Endothelial cell of umbilical vein (primary cell): ENCODE results near the gene SH3PXD2B. TPM values are rescaled to one million over a fixed set of nuclear protein-coding genes. Genes with fewer than 3 reads are reported as not detected.

Source experiments
- Bru-seq: library from RNA; stranded (reverse); fragments of 400-500 nt; gene quantifications from one replicate; lab custom pipeline; 2021; lab: Mats Ljungman, UMichigan
- BruChase-seq, 2 experiments: library from RNA; stranded (reverse); fragments of 400-500 nt; gene quantifications; one replicate each; lab custom pipeline; 2021; lab: Mats Ljungman, UMichigan
- BruUV-seq: library from RNA; stranded (reverse); fragments of 400-500 nt; replicated peaks from 2 replicates; lab custom pipeline; 2021; lab: Mats Ljungman, UMichigan
- CTCF ChIA-PET: fragments of 300-600, 350-600 bp; sonication (Branson Sonifier 250); formaldehyde crosslinking; loops from one replicate; lab custom pipeline; 2021; ENCODE audit warnings: antibody characterized with exemption, inconsistent platforms; lab: Charles Lee
- POLR2A ChIA-PET: fragments of 300-600, 350-600 bp; sonication (Branson Sonifier 250); formaldehyde crosslinking; loops from one replicate; lab custom pipeline; 2021; ENCODE audit warnings: antibody characterized with exemption, inconsistent platforms; lab: Charles Lee
- DNase-seq: peaks from one replicate; pipeline ENCODE4 v3.0.0-alpha.2; 2011; ENCODE audit warnings: low read depth, low spot score
- FAIRE-seq: peaks from 2 replicates; lab custom pipeline; 2011; peaks lifted over from hg19 to GRCh38; lab: Jason Lieb, UNC
- H2AFZ ChIP-seq: 2 replicates; pipeline ENCODE4 v1.6.0; 2012; ENCODE audit warnings: low read depth, low read length, control low read depth, inconsistent platforms
- H3K27ac ChIP-seq: 2 replicates; pipeline ENCODE4 v1.5.1; 2011; ENCODE audit warnings: low read depth, mild to moderate bottlenecking, control low read depth, low read length, moderate library complexity; ENCODE audit not compliant: insufficient read depth
- H3K27me3 ChIP-seq, 2 experiments: 2 replicates each; pipeline versions ENCODE4 v1.6.0 to v1.6.1; 2011; ENCODE audit warnings: low read length in 2 of 2, mixed read lengths in 1 of 2; ENCODE audit not compliant: control insufficient read depth in 2 of 2, insufficient read depth in 2 of 2
- H3K36me3 ChIP-seq, 2 experiments: 2 replicates in 1 of 2; 3 replicates in 1 of 2; pipeline ENCODE4 v1.5.1; 2011; ENCODE audit warnings: low read length in 2 of 2, mild to moderate bottlenecking in 1 of 2, moderate library complexity in 1 of 2; ENCODE audit not compliant: control insufficient read depth in 2 of 2, insufficient read depth in 2 of 2; ENCODE audit errors: extremely low read depth in 1 of 2
- H3K4me1 ChIP-seq: 3 replicates; pipeline ENCODE4 v1.5.1; 2011; ENCODE audit warnings: mild to moderate bottlenecking, low read length; ENCODE audit not compliant: control insufficient read depth, insufficient read depth; ENCODE audit errors: extremely low read depth
- H3K4me2 ChIP-seq: 2 replicates; pipeline ENCODE4 v1.6.1; 2011; ENCODE audit warnings: low read length, control low read depth, mixed read lengths; ENCODE audit not compliant: insufficient read depth
- H3K4me3 ChIP-seq, 3 experiments: fragments of 200-600 bp in 1 of 3; sonication (generic), shearing (Covaris generic) in 1 of 3; replicated peaks in 1 of 3; 2 replicates each; pipeline ENCODE4 v1.5.1; 2011 to 2016; ENCODE audit warnings: control low read depth in 3 of 3, low read length in 3 of 3, mild to moderate bottlenecking in 2 of 3, inconsistent platforms in 1 of 3, low read depth in 1 of 3, moderate library complexity in 1 of 3; ENCODE audit not compliant: insufficient read depth in 1 of 3
- H3K79me2 ChIP-seq: 2 replicates; pipeline ENCODE4 v1.6.0; 2012; ENCODE audit warnings: low read length, inconsistent platforms; ENCODE audit not compliant: control insufficient read depth, insufficient read depth
- H3K9ac ChIP-seq: replicated peaks from 2 replicates; pipeline ENCODE3; 2011; ENCODE audit warnings: low read length, control low read depth; ENCODE audit not compliant: insufficient read depth; ENCODE audit errors: extremely low read depth
- H3K9me1 ChIP-seq: replicated peaks from 3 replicates; pipeline ENCODE4 v1.6.0; 2011; ENCODE audit warnings: mild to moderate bottlenecking, low read length; ENCODE audit not compliant: control insufficient read depth, insufficient read depth; ENCODE audit errors: extremely low read depth
- H3K9me3 ChIP-seq: replicated peaks from 2 replicates; pipeline ENCODE4 v1.5.1; 2012; ENCODE audit warnings: low read length, inconsistent platforms; ENCODE audit not compliant: control insufficient read depth, insufficient read depth
- H4K20me1 ChIP-seq: replicated peaks from 2 replicates; pipeline ENCODE3; 2011; ENCODE audit warnings: mild to moderate bottlenecking, low read length; ENCODE audit not compliant: control insufficient read depth, insufficient read depth; ENCODE audit errors: extremely low read depth
- EZH2 ChIP-seq: IDR thresholded peaks from 2 replicates; pipeline ENCODE4 v1.6.1; 2012; ENCODE audit warnings: borderline replicate concordance, low read depth, mild to moderate bottlenecking, moderate library complexity, low read length, inconsistent platforms; ENCODE audit not compliant: severe bottlenecking
- FOS ChIP-seq: IDR thresholded peaks from 2 replicates; pipeline ENCODE4 v1.6.1; 2011; ENCODE audit warnings: mild to moderate bottlenecking, low read length, moderate library complexity, borderline replicate concordance; ENCODE audit not compliant: insufficient read depth
- GATA2 ChIP-seq: IDR thresholded peaks from 2 replicates; pipeline ENCODE4 v1.7.0; 2011; ENCODE audit warnings: low read depth, mild to moderate bottlenecking, moderate library complexity, mixed read lengths, low read length; ENCODE audit not compliant: insufficient read length, insufficient read depth
- JUN ChIP-seq: IDR thresholded peaks from 2 replicates; pipeline ENCODE4 v1.6.1; 2011; ENCODE audit warnings: borderline replicate concordance, low read depth; ENCODE audit not compliant: insufficient read length, insufficient read depth
- MYC ChIP-seq: IDR thresholded peaks from one replicate; pipeline ENCODE4 v1.6.1; 2011; ENCODE audit warnings: mild to moderate bottlenecking, low read depth, low read length
- POLR2A ChIP-seq: IDR thresholded peaks from 2 replicates; pipeline ENCODE4 v1.6.1; 2012; ENCODE audit warnings: low read depth, mild to moderate bottlenecking, control low read depth, low read length
- POLR2AphosphoS5 ChIP-seq: IDR thresholded peaks from 2 replicates; pipeline ENCODE4 v1.6.1; 2012; ENCODE audit warnings: low read depth, mild to moderate bottlenecking, control low read depth, low read length, moderate library complexity; ENCODE audit not compliant: insufficient read depth
- dilution Hi-C: fragments of 300-500 bp; cut with MboI; formaldehyde crosslinking; loops from one replicate; pipeline ENCODE4 v1.15.0; 2019; ENCODE audit warnings: low sequenced_read_pairs; ENCODE audit not compliant: extremely low pct_ligation_motif_present
- intact Hi-C: fragments of 100-400 bp; cut with micrococcal nuclease; formaldehyde crosslinking; loops from one replicate; pipeline ENCODE4 v1.10.0; 2022
- long read RNA-seq: library from polyadenylated mRNA; stranded (forward); transcript quantifications from one replicate; pipeline ENCODE4 v2.0.0, GENCODE V29; 2021
- polyA minus RNA-seq, 3 experiments: library from RNA; depleted of rRNA, polyadenylated mRNA; stranded (reverse); fragments of >200 nt; gene quantifications; 1 replicate in 1 of 3; 2 replicates in 2 of 3; pipeline ENCODE4 v1.2.3, GENCODE V29; 2011
- polyA plus RNA-seq, 4 experiments: library from polyadenylated mRNA; depleted of rRNA in 3 of 4; stranded (reverse) in 3 of 4; unstranded in 1 of 4; fragments of >200 nt; gene quantifications; 2 replicates each; pipeline versions ENCODE4 v1.2.1 to v1.2.3, GENCODE V29; 2011 to 2012; ENCODE audit warnings: missing spikeins in 1 of 4
- total RNA-seq: library from RNA; stranded (reverse); gene quantifications from 2 replicates; pipeline ENCODE4 v1.2.3, GENCODE V29; 2021
- TF ChIP-seq, protein P1 (sequence below): IDR thresholded peaks from 2 replicates; pipeline ENCODE4 v1.6.1; 2011; ENCODE audit not compliant: insufficient read depth, insufficient read length
- TF ChIP-seq, protein P2 (sequence below), 2 donors: IDR thresholded peaks; 1 replicate in 1 of 2; 2 replicates in 1 of 2; pipeline ENCODE4 v1.5.1; 2011; ENCODE audit warnings: low read length in 2 of 2, mild to moderate bottlenecking in 2 of 2, moderate library complexity in 2 of 2, control low read depth in 1 of 2, inconsistent platforms in 1 of 2, low read depth in 1 of 2; ENCODE audit not compliant: insufficient read depth in 1 of 2; ENCODE audit errors: extremely low read depth in 1 of 2

SH3PXD2B gene
- total RNA-seq (66.3 and 71.8 TPM in 2 replicates), polyA plus RNA-seq (23.5 and 24.7 TPM in 2 replicates), polyA minus RNA-seq (49.9 and 53.1 TPM in 2 replicates), Bru-seq, nascent RNA (percentile 88 among the genes with signal in this experiment), BruChase-seq, experiment 1, labeled RNA remaining after a 6-hour chase (percentile 81 among the genes with signal in this experiment), BruChase-seq, experiment 2, labeled RNA remaining after a 2-hour chase (percentile 88 among the genes with signal in this experiment)
- polyA plus RNA-seq (2011; cell fraction: cytosol; rRNA removed) = 24.4 and 25.9 TPM in 2 replicates
- polyA plus RNA-seq (2011; cell fraction: nucleus; rRNA removed) = 33.5 and 36.3 TPM in 2 replicates
- 39.6 and 47.8 TPM in 2 replicates for polyA plus RNA-seq (2012)
- polyA minus RNA-seq (2011; cell fraction: cytosol; rRNA and poly(A)+ RNA removed) = 4.3 TPM
- polyA minus RNA-seq (2011; cell fraction: nucleus; rRNA and poly(A)+ RNA removed) = 22.0 and 24.7 TPM in 2 replicates
- long read RNA-seq, full-length matches to known transcripts = 18 of 61 reads
- long read RNA-seq, partial matches to known transcripts = 6 of 61 reads
- long read RNA-seq, other reads (novel, unspliced or antisense) = 37 of 61 reads

DNA sequence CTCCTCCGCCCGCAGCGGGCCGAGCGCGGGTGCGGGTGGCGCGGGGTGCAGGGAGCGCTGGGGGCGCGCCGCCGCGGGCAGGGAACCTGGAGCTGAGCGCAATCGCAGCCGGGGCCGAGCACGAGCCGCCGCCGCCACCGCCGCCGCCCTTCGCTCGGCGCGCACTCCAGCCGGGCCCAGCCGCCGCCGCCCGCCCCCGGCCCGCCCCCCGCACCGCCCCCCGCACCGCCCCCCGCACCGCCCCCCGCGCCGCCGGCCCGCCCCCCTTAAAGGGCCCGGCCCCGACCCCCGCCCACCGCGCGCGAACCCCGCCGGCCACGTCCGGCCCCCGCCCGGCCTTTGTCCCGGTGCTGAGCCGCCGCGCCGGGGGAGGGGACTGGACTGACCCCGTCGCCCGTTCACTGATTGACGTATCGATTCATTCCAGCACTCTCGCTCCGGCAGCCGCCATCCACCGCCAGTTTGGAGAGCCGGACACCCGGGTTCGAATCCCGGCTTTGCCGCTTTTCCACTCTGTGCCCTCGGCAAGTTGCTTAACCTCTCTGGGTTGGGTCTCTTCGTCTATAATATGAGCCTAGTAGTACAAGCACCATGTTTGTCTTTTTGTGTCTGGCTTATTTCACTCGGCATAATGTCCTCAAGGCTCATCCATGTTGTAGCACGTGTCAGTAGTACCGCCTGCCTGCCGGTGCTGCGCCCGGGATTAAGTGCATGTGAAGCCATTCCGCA is at the start of gene SH3PXD2B:
Gene SH3PXD2B (minus strand): TSS at position 168 of the 729 bp plus-strand sequence. CDS start 173 bp downstream, outside the sequence.
- H3K27me3 ChIP-seq = no peaks in the 10 kb centered on the region
- no peaks in the 10 kb centered on the region for H4K20me1 ChIP-seq
- DNase-seq = peak; percentile 51
- TSS peak; percentile 19 for BruUV-seq
- intact Hi-C loops = loop anchor here (5.0 kb wide), 2 partner anchors 172 to 267 kb away; partner anchors contain the start of genes STK10 and UBTD2
- TF ChIP-seq, protein P1, sequence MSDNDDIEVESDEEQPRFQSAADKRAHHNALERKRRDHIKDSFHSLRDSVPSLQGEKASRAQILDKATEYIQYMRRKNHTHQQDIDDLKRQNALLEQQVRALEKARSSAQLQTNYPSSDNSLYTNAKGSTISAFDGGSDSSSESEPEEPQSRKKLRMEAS = no peak
- TF ChIP-seq, protein P2, sequence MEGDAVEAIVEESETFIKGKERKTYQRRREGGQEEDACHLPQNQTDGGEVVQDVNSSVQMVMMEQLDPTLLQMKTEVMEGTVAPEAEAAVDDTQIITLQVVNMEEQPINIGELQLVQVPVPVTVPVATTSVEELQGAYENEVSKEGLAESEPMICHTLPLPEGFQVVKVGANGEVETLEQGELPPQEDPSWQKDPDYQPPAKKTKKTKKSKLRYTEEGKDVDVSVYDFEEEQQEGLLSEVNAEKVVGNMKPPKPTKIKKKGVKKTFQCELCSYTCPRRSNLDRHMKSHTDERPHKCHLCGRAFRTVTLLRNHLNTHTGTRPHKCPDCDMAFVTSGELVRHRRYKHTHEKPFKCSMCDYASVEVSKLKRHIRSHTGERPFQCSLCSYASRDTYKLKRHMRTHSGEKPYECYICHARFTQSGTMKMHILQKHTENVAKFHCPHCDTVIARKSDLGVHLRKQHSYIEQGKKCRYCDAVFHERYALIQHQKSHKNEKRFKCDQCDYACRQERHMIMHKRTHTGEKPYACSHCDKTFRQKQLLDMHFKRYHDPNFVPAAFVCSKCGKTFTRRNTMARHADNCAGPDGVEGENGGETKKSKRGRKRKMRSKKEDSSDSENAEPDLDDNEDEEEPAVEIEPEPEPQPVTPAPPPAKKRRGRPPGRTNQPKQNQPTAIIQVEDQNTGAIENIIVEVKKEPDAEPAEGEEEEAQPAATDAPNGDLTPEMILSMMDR (IDR thresholded peaks at IDR 0.05; ENCODE audit: extremely low read depth in 1 of 2, insufficient read depth in 1 of 2, low read depth in 1 of 2, low read length in 2 of 2) = no peak
- peak; percentile 65 for TF ChIP-seq POLR2AphosphoS5
- no peak for TF ChIP-seq MYC
- no peak for TF ChIP-seq FOS
- no peak for TF ChIP-seq JUN
- TF ChIP-seq GATA2 = no peak
- TF ChIP-seq POLR2A = peak; percentile 61
- no peak for TF ChIP-seq EZH2
- peaks cover 0 to 2% of the 10 kb centered on the region in 2 experiments for H3K36me3 ChIP-seq
- H3K79me2 ChIP-seq = peaks cover 37% of the 10 kb centered on the region
- peak within 1 kb of the TSS; percentile 85 for H2AFZ ChIP-seq
- peak within 1 kb of the TSS; percentile 98 for H3K4me2 ChIP-seq
- H3K4me1 ChIP-seq = peaks cover 36% of the 10 kb centered on the region
- peak; percentile 74 for FAIRE-seq
- ChIA-PET POLR2A (no interaction called here), CTCF (interaction anchor here (0.7 to 1.3 kb wide), 2 partner anchors 11 to 42 kb away, joined by 3 to 4 read pairs; no protein-coding TSS in a partner anchor)
- H3K9me1 ChIP-seq = no peaks in the 10 kb centered on the region
- peak within 1 kb of the TSS; percentile 92 to 98 (median 95) for H3K4me3 ChIP-seq
- H3K27ac ChIP-seq = peak within 1 kb of the TSS; percentile 63
- dilution Hi-C loops = no loop called here
- H3K9me3 ChIP-seq = no peaks in the 10 kb centered on the region
- H3K9ac ChIP-seq = peak within 1 kb of the TSS; percentile 83
